PFSK-1 (cell line): ENCODE data around the gene SLC22A12.

Source experiments
- FOXP2 ChIP-seq: optimal IDR thresholded peaks from 2 replicates; pipeline ENCODE3; 2011; ENCODE audit warnings: borderline replicate concordance, control low read depth, inconsistent platforms; ENCODE audit not compliant: insufficient read depth; ENCODE audit errors: extremely low read length, extremely low read depth
- POLR2AphosphoS5 ChIP-seq: IDR thresholded peaks from 2 replicates; pipeline ENCODE4 v1.6.1; 2012; ENCODE audit warnings: low read depth, mild to moderate bottlenecking, control low read depth, low read length, moderate library complexity
- REST ChIP-seq, 2 experiments: IDR thresholded peaks; 2 replicates each; pipeline versions ENCODE4 v1.6.1 to v1.8.0; 2011 to 2012; ENCODE audit warnings: low read depth in 2 of 2, low read length in 2 of 2, control low read depth in 1 of 2, inconsistent platforms in 1 of 2, mild to moderate bottlenecking in 1 of 2, moderate library complexity in 1 of 2; ENCODE audit not compliant: insufficient read depth in 1 of 2
- SIN3A ChIP-seq: IDR thresholded peaks from 2 replicates; pipeline ENCODE4 v1.6.1; 2012; ENCODE audit warnings: mild to moderate bottlenecking, low read length, moderate library complexity, borderline replicate concordance; ENCODE audit not compliant: insufficient read depth
- TAF1 ChIP-seq: IDR thresholded peaks from 2 replicates; pipeline ENCODE4 v1.6.1; 2012; ENCODE audit warnings: low read length, control low read depth, borderline replicate concordance; ENCODE audit not compliant: insufficient read depth

Gene SLC22A12

GRCh38 chr11:64605656-64606585 is 14.9 kb downstream of the SLC22A12 start:
- TF ChIP-seq POLR2AphosphoS5 (no peak), FOXP2 (no peak), SIN3A (no peak), REST (IDR thresholded peaks at IDR 0.05; ENCODE audit: insufficient read depth in 1 of 2, low read depth in 2 of 2, low read length in 2 of 2) (no peak), TAF1 (no peak)

- TF ChIP-seq FOXP2 (no peak), TAF1 (no peak)
These were observed 15.9 kb downstream of the SLC22A12 start for GRCh38 chr11:64606796-64607380.

GRCh38 chr11:64607381-64607985 is 16.5 kb downstream of the SLC22A12 start:
- TF ChIP-seq SIN3A (no peak), REST (IDR thresholded peaks at IDR 0.05; ENCODE audit: insufficient read depth in 1 of 2, low read depth in 2 of 2, low read length in 2 of 2) (no peak), FOXP2 (no peak), POLR2AphosphoS5 (no peak), TAF1 (no peak)

GRCh38 chr11:64608046-64608445 is 17.0 kb downstream of the SLC22A12 start:
- no peak for TF ChIP-seq REST (IDR thresholded peaks at IDR 0.05; ENCODE audit: insufficient read depth in 1 of 2, low read depth in 2 of 2, low read length in 2 of 2)
- TF ChIP-seq TAF1 = no peak
- TF ChIP-seq FOXP2 = no peak
- TF ChIP-seq POLR2AphosphoS5 = no peak
- TF ChIP-seq SIN3A = no peak

GRCh38 chr11:64608636-64609035 is 17.6 kb downstream of the SLC22A12 start:
- no peak for TF ChIP-seq FOXP2
- TF ChIP-seq POLR2AphosphoS5 = no peak
- TF ChIP-seq REST (IDR thresholded peaks at IDR 0.05; ENCODE audit: insufficient read depth in 1 of 2, low read depth in 2 of 2, low read length in 2 of 2) = no peak
- no peak for TF ChIP-seq SIN3A
- no peak for TF ChIP-seq TAF1
